Measurements from ENCODE around the gene LDLR.
A peak's percentile ranks its signal among the peaks of the same experiment; 100 is the strongest.
"Not testable (repeated sequence)": the region's sequence is repeated elsewhere in the genome, so short reads cannot be mapped to it uniquely, and the experiment has no call there.

LDLR gene

GRCh38 chr19:11088506-11089253 lies 583 bp upstream of the LDLR start:
- H3K9me3 Mint-ChIP-seq, result no peaks in the 10 kb centered on the region
- ATAC-seq (ENCODE audit: low read depth) (no peak), DNase-seq (ENCODE audit: low spot score in 2 of 2) (no peak)
- peaks cover 9% of the 10 kb centered on the region for H3K27me3 Mint-ChIP-seq
- no peak overlapping the region for H3K4me3 Mint-ChIP-seq
- peak overlapping the region; percentile 20 for H3K27ac Mint-ChIP-seq
- H3K4me1 Mint-ChIP-seq, result peaks cover 2% of the 10 kb centered on the region
- peaks cover 2% of the 10 kb centered on the region for H3K36me3 Mint-ChIP-seq

- not testable (repeated sequence) for H3K36me3 Mint-ChIP-seq; H3K9me3 Mint-ChIP-seq; ATAC-seq (ENCODE audit: low read depth); H3K27me3 Mint-ChIP-seq; H3K4me1 Mint-ChIP-seq; H3K27ac Mint-ChIP-seq; DNase-seq (ENCODE audit: low spot score in 2 of 2)
- peak overlapping the region; percentile 11 for H3K4me3 Mint-ChIP-seq
Measured at GRCh38 chr19:11090014-11090263, 676 bp downstream of the LDLR start.

DNA sequence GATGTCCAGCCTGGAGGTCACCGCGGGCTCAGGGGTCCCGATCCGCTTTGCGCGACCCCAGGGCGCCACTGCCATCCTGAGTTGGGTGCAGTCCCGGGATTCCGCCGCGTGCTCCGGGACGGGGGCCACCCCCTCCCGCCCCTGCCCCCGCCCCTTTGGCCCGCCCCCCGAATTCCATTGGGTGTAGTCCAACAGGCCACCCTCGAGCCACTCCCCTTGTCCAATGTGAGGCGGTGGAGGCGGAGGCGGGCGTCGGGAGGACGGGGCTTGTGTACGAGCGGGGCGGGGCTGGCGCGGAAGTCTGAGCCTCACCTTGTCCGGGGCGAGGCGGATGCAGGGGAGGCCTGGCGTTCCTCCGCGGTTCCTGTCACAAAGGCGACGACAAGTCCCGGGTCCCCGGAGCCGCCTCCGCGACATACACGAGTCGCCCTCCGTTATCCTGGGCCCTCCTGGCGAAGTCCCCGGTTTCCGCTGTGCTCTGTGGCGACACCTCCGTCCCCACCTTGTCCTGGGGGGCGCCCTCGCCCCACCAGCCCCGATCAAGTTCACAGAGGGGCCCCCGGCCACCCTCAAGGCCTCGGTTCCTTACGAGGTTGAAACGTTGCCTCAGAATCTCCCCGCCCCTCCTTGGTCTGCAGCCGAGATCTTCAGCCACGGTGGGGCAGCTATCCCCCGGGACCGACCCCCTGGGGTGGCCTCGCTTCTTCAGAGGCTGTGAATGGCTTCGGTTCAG lies 1.2 kb downstream of the LDLR start:
- ATAC-seq (ENCODE audit: low read depth) (peak; percentile 68), DNase-seq (ENCODE audit: low spot score in 2 of 2) (peak; percentile 64 to 73)
- H3K27ac Mint-ChIP-seq, result peak overlapping the region; percentile 63
- H3K4me1 Mint-ChIP-seq, result peaks cover 6% of the 10 kb centered on the region
- peak overlapping the region; percentile 61 for H3K4me3 Mint-ChIP-seq
- H3K27me3 Mint-ChIP-seq, result peaks cover 7% of the 10 kb centered on the region
- no peaks in the 10 kb centered on the region for H3K9me3 Mint-ChIP-seq
- H3K36me3 Mint-ChIP-seq, result peaks cover 2% of the 10 kb centered on the region

DNA sequence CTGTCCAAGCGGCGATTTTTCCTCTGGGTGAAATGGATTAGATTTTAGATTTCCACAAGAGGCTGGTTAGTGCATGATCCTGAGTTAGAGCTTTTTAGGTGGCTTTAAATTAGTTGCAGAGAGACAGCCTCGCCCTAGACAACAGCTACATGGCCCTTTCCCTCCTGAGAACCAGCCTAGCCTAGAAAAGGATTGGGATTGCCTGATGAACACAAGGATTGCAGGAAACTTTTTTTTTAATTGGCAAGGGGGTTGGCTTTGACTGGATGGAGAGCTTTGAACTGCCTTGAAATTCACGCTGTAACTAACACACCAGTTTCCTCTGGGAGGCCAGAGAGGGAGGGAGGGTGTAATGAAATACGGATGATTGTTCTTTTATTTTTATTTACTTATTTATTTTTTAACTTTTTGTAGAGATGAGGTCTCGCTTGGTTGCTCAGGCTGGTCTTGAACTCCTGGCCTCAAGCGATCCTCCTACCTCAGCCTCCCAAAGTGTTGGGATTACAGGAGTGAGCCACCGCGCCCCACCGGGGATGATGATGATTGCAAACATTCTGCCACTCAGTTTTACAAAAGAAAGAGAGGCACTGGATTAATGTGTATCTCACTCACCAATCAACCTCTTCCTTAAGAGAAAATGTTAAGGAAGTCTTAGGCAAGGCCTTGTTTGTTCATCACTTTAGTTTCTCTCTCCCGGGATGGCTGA lies 1.9 kb downstream of the LDLR start:
- peaks cover 7% of the 10 kb centered on the region for H3K27me3 Mint-ChIP-seq
- DNase-seq (ENCODE audit: low spot score in 2 of 2) (no peak), ATAC-seq (ENCODE audit: low read depth) (no peak)
- peak overlapping the region; percentile 63 for H3K27ac Mint-ChIP-seq
- H3K9me3 Mint-ChIP-seq, result no peaks in the 10 kb centered on the region
- peak overlapping the region; percentile 61 for H3K4me3 Mint-ChIP-seq
- peaks cover 9% of the 10 kb centered on the region for H3K4me1 Mint-ChIP-seq
- H3K36me3 Mint-ChIP-seq, result peaks cover 2% of the 10 kb centered on the region

GRCh38 chr19:11091703-11092153 lies 2.5 kb downstream of the LDLR start:
- H3K9me3 Mint-ChIP-seq, result no peaks in the 10 kb centered on the region
- ATAC-seq (ENCODE audit: low read depth) (no peak), DNase-seq (ENCODE audit: low spot score in 2 of 2) (no peak)
- peaks cover 2% of the 10 kb centered on the region for H3K36me3 Mint-ChIP-seq
- no peak overlapping the region for H3K27ac Mint-ChIP-seq
- peaks cover 14% of the 10 kb centered on the region for H3K4me1 Mint-ChIP-seq
- H3K27me3 Mint-ChIP-seq, result peaks cover 9% of the 10 kb centered on the region
- H3K4me3 Mint-ChIP-seq, result no peak overlapping the region

DNA sequence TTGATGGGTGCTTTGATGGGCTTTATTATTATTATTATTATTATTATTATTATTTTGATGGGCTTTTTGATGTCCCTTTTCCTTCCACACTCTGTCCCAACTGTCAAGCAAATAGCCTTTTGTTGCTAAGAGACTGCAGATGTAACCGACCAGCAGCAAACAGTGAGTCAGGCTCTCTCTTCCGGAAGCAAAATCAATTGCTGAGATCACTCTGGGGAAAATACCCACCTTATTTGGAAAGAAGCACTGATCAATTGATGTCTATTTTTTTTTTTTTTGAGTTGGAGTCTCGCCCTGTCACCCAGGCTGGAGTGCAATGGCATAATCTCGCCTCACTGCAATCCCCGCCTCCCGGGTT lies 2.9 kb downstream of the LDLR start:
- peaks cover 14% of the 10 kb centered on the region for H3K4me1 Mint-ChIP-seq
- peaks cover 9% of the 10 kb centered on the region for H3K27me3 Mint-ChIP-seq
- peaks cover 2% of the 10 kb centered on the region for H3K36me3 Mint-ChIP-seq
- DNase-seq (ENCODE audit: low spot score in 2 of 2) (no peak), ATAC-seq (ENCODE audit: low read depth) (no peak)
- no peaks in the 10 kb centered on the region for H3K9me3 Mint-ChIP-seq
- peak overlapping the region; percentile 91 for H3K27ac Mint-ChIP-seq
- no peak overlapping the region for H3K4me3 Mint-ChIP-seq

DNA sequence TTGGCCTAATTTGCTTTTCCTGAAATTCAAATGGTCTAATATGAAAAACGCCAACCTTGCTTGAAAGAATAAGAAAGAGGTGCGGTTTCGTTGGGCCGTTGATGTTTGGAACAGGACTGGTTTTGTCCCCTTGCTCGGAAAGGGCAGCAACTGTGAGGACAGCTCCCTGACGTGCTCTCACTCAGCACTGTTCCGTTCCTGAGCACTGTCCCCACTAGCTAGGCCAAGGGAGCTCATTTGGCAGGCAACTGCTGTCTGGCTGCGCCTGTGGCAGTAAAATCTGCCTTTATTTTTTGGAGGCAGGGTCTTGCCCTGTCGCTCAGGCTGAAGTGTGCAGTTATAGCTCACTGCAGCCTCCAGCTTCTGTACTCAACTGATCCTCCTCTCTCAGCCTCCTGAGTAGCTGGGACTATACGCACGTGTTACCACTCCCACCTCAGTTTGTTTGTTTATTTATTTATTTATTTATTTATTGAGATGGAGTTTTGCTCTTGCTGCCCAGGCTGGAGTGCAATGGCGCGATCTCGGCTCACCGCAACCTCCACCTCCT lies 4.5 kb downstream of the LDLR start:
- no peak overlapping the region for H3K4me3 Mint-ChIP-seq
- H3K36me3 Mint-ChIP-seq, result peaks cover 2% of the 10 kb centered on the region
- no peak for DNase-seq (ENCODE audit: low spot score in 2 of 2)
- no peak for ATAC-seq (ENCODE audit: low read depth)
- H3K4me1 Mint-ChIP-seq, result peaks cover 14% of the 10 kb centered on the region
- no peaks in the 10 kb centered on the region for H3K9me3 Mint-ChIP-seq
- peaks cover 9% of the 10 kb centered on the region for H3K27me3 Mint-ChIP-seq
- H3K27ac Mint-ChIP-seq, result no peak overlapping the region

DNA sequence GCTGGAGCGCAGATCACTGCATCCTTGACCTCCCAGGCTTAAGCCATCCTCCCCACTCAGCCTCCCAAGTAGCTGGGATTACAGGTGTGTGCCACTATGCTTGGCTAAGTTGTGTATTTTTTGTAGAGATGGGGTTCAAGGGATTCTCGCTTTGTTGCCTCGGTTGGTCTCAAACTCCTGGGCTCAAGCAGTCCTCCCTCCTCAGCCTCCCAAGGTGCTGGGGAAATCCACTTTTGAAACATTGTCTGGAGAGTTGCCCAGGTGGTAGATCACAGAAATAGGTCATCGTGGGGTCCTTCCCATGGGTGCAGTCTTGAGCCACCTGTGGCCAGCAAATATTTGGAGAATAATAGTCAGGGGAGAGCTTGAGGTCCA lies 5.2 kb downstream of the LDLR start:
- Mint-ChIP-seq H3K4me3 (no peak overlapping the region), H3K4me1 (peaks cover 14% of the 10 kb centered on the region), H3K36me3 (peaks cover 2% of the 10 kb centered on the region), H3K27ac (peak overlapping the region; percentile 28), H3K9me3 (peaks cover 3% of the 10 kb centered on the region), H3K27me3 (peaks cover 5% of the 10 kb centered on the region)
- DNase-seq (ENCODE audit: low spot score in 2 of 2) (no peak), ATAC-seq (ENCODE audit: low read depth) (no peak)

- H3K36me3 Mint-ChIP-seq, result peaks cover 2% of the 10 kb centered on the region
- peak; percentile 14 for ATAC-seq (ENCODE audit: low read depth)
- H3K4me3 Mint-ChIP-seq, result peak overlapping the region; percentile 11
- DNase-seq (ENCODE audit: low spot score in 2 of 2), result no peak
- H3K27ac Mint-ChIP-seq, result peak overlapping the region; percentile 28
- H3K4me1 Mint-ChIP-seq, result peaks cover 14% of the 10 kb centered on the region
- peaks cover 4% of the 10 kb centered on the region for H3K9me3 Mint-ChIP-seq
- peaks cover 6% of the 10 kb centered on the region for H3K27me3 Mint-ChIP-seq
Measured at GRCh38 chr19:11096210-11096841, 7.1 kb downstream of the LDLR start.

- not testable (repeated sequence) for H3K9me3 Mint-ChIP-seq; ATAC-seq (ENCODE audit: low read depth); H3K36me3 Mint-ChIP-seq; H3K27me3 Mint-ChIP-seq; H3K4me3 Mint-ChIP-seq; DNase-seq (ENCODE audit: low spot score in 2 of 2); H3K27ac Mint-ChIP-seq
- peaks cover 14% of the 10 kb centered on the region for H3K4me1 Mint-ChIP-seq
Measured at GRCh38 chr19:11097367-11097766, 8.1 kb downstream of the LDLR start.

DNA sequence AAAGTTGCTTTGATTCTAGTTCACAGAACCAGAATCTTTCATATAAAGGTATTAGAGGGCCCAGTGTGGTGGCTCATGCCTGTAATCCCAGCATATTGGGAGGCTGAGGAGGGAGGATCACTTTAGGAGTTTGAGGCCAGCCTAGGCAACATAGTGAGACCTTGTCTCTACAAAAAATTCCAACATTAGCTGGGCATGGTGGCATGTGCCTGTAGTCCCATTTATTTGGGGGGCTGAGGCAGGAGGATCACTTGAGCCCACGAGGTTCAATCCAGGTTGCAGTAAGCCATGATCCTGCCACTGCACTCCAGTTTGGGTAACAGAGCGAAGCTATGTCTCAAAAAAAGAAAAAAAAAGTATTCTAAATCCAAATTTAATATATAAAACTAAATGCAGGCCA lies 9.1 kb downstream of the LDLR start:
- H3K4me1 Mint-ChIP-seq, result peaks cover 11% of the 10 kb centered on the region
- ATAC-seq (ENCODE audit: low read depth) (no peak), DNase-seq (ENCODE audit: low spot score in 2 of 2) (no peak)
- no peak overlapping the region for H3K27ac Mint-ChIP-seq
- no peak overlapping the region for H3K4me3 Mint-ChIP-seq
- peaks cover 6% of the 10 kb centered on the region for H3K27me3 Mint-ChIP-seq
- no peaks in the 10 kb centered on the region for H3K36me3 Mint-ChIP-seq
- peaks cover 4% of the 10 kb centered on the region for H3K9me3 Mint-ChIP-seq

DNA sequence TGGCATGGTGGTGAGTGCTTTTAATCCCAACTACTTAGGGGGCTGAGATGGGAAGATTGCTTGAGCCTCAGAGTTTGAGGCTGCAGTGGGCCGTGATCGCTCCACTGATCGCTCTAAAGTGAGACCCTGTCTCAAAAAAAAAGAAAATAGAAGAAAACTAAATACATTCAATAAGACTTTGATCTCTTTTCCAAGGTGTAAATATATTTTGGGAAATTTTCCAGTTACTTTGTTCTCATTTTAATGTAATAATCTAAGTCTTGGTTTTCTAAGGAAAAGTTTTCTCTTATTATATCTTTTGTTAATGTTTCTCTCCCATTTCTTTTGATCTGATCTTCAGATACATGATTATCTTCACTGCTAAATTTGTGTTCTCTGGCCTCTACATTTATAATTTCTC lies 9.6 kb downstream of the LDLR start:
- Mint-ChIP-seq H3K27ac (no peak overlapping the region), H3K36me3 (no peaks in the 10 kb centered on the region), H3K4me1 (peaks cover 11% of the 10 kb centered on the region), H3K4me3 (no peak overlapping the region), H3K9me3 (peaks cover 4% of the 10 kb centered on the region), H3K27me3 (peaks cover 6% of the 10 kb centered on the region)
- DNase-seq (ENCODE audit: low spot score in 2 of 2) (no peak), ATAC-seq (ENCODE audit: low read depth) (no peak)

- H3K36me3 Mint-ChIP-seq, result no peaks in the 10 kb centered on the region
- peaks cover 9% of the 10 kb centered on the region for H3K4me1 Mint-ChIP-seq
- no peak for ATAC-seq (ENCODE audit: low read depth)
- H3K9me3 Mint-ChIP-seq, result peaks cover 4% of the 10 kb centered on the region
- no peak overlapping the region for H3K27ac Mint-ChIP-seq
- peaks cover 5% of the 10 kb centered on the region for H3K27me3 Mint-ChIP-seq
- no peak overlapping the region for H3K4me3 Mint-ChIP-seq
- no peak for DNase-seq (ENCODE audit: low spot score in 2 of 2)
Measured at GRCh38 chr19:11100049-11100448, 10.8 kb downstream of the LDLR start.

DNA sequence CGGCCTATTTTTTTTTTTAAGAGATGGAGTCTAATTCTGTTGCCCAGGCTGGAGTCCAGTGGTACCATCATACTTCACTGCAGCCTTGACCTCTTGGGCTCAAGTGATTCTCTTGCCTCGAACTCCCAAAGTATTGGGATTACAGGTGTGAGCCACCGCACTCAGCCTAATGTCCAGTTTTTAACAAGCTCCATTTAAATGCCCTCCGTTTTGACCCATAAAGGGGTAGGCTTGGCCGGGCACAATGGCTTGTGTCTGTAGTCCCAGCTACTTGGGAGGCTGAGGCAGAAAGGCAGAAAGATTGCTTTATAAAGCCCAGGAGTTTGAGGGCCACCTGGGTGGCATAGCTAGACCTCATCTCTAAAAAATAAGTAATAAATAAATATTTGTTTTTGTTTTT lies 11.8 kb downstream of the LDLR start:
- ATAC-seq (ENCODE audit: low read depth) (no peak), DNase-seq (ENCODE audit: low spot score in 2 of 2) (no peak)
- Mint-ChIP-seq H3K4me3 (no peak overlapping the region), H3K4me1 (peaks cover 5% of the 10 kb centered on the region), H3K36me3 (no peaks in the 10 kb centered on the region), H3K27ac (no peak overlapping the region), H3K9me3 (peaks cover 4% of the 10 kb centered on the region), H3K27me3 (peaks cover 3% of the 10 kb centered on the region)

All from memory B cell (primary cell).